Upper lobe of left lung (tissue), 4 donors: ENCODE results near the gene NPEPPS.
"Not testable (repeated sequence)": the region's sequence is repeated elsewhere in the genome, so short reads cannot be mapped to it uniquely, and the experiment has no call there.

Source experiments
- CTCF ChIP-seq, 6 experiments: fragments of 450-650 bp in 4 of 6; fragments of 200-600 bp in 2 of 6; sonication (generic) in 2 of 6; IDR thresholded peaks; one replicate each; pipeline ENCODE4 v1.5.1; 2016 to 2019; ENCODE audit warnings: antibody characterized with exemption in 6 of 6
- EP300 ChIP-seq, 4 donors: sonication (generic); formaldehyde crosslinking; IDR thresholded peaks; one replicate each; pipeline ENCODE4 v1.5.1; 2017; ENCODE audit warnings: antibody characterized with exemption in 4 of 4, control low read depth in 2 of 4
- POLR2A ChIP-seq, 4 donors: fragments of 450-650 bp; IDR thresholded peaks; one replicate each; pipeline ENCODE4 v1.5.1; 2016 to 2017; ENCODE audit warnings: antibody characterized with exemption in 4 of 4, mild to moderate bottlenecking in 2 of 4
- POLR2AphosphoS5 ChIP-seq, 2 donors: sonication (generic); formaldehyde crosslinking; IDR thresholded peaks; one replicate each; pipeline ENCODE4 v1.5.1; 2017; ENCODE audit warnings: antibody characterized with exemption in 2 of 2

DNA sequence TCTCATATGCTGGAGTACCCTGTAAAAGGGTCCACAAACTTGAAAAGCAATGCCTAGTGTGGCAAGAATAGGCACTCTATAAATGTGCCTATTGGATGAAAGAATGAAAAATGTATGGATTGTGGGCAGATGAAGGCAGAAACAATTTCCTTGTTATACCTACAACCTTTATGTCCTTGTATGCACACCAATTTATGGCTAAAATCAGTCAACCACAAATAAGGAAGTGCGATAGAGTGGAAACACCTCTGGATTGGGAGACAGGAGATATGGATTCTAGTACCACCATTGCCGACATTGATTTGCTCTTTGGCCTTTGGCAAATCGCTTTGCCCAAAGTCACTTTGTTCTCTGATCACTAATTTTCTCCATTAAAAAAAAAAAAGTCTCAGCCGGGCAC, 31.4 kb upstream of the NPEPPS start:
- not testable (repeated sequence) for TF ChIP-seq CTCF, POLR2A, POLR2AphosphoS5, EP300 (IDR thresholded peaks at IDR 0.05)
